H1 (cell line): ENCODE measurements around the gene ASB14. TPM values are rescaled to one million over a fixed set of nuclear protein-coding genes. Genes with fewer than 3 reads are reported as not detected.

ENCODE experiments used
- CTCF ChIA-PET: fragments of 300-600 bp; sonication (Branson Sonifier 250); formaldehyde crosslinking; loops from one replicate; lab custom pipeline; 2021; ENCODE audit not compliant: partially characterized antibody; lab: Charles Lee
- POLR2A ChIA-PET: fragments of 300-600 bp; sonication (Branson Sonifier 250); formaldehyde crosslinking; loops from one replicate; lab custom pipeline; 2021; ENCODE audit warnings: inconsistent platforms; ENCODE audit not compliant: partially characterized antibody; lab: Charles Lee
- DNase-seq, 2 experiments: peaks; one replicate each; pipeline versions ENCODE4 v3.0.0 to v3.0.0-alpha.2; 2010 to 2022; ENCODE audit warnings: low spot score in 2 of 2, low read depth in 1 of 2, mixed read lengths in 1 of 2
- FAIRE-seq: peaks from 2 replicates; lab custom pipeline; 2011; peaks lifted over from hg19 to GRCh38; lab: Jason Lieb, UNC
- H2AFZ ChIP-seq: 2 replicates; pipeline ENCODE4 v1.8.1; 2012; ENCODE audit warnings: low read length, inconsistent platforms
- H2AK5ac ChIP-seq: 2 replicates; pipeline ENCODE4 v1.6.1; 2013; ENCODE audit warnings: low read depth, low read length
- H2BK120ac ChIP-seq: replicated peaks from 2 replicates; pipeline ENCODE3; 2013; ENCODE audit warnings: low read depth, low read length, inconsistent platforms
- H2BK12ac ChIP-seq: 2 replicates; pipeline ENCODE4 v1.6.1; 2013; ENCODE audit warnings: low read depth, low read length
- H2BK15ac ChIP-seq: 2 replicates; pipeline ENCODE4 v1.6.1; 2013; ENCODE audit warnings: low read length
- H2BK20ac ChIP-seq: 2 replicates; pipeline ENCODE4 v1.6.1; 2013; ENCODE audit warnings: low read length
- H2BK5ac ChIP-seq: 2 replicates; pipeline ENCODE4 v1.6.1; 2013; ENCODE audit warnings: low read depth, low read length
- H3K14ac ChIP-seq: 2 replicates; pipeline ENCODE4 v1.6.1; 2013; ENCODE audit warnings: inconsistent platforms; ENCODE audit not compliant: insufficient read length
- H3K18ac ChIP-seq: 2 replicates; pipeline ENCODE4 v1.6.1; 2013; ENCODE audit warnings: low read length; ENCODE audit errors: extremely low read depth
- H3K23ac ChIP-seq: 2 replicates; pipeline ENCODE4 v1.6.1; 2013; ENCODE audit warnings: inconsistent platforms; ENCODE audit not compliant: insufficient read length
- H3K23me2 ChIP-seq: 2 replicates; pipeline ENCODE4 v1.6.1; 2013; ENCODE audit warnings: low read depth, low read length
- H3K27ac ChIP-seq: 2 replicates; pipeline ENCODE4 v1.6.1; 2011; ENCODE audit warnings: low read depth, low read length, inconsistent platforms
- H3K27me3 ChIP-seq, 4 experiments: replicated peaks in 1 of 4; 1 replicate in 1 of 4; 2 replicates in 3 of 4; pipeline versions ENCODE4 v1.6.1 to v1.8.1; 2011 to 2013; ENCODE audit warnings: low read length in 3 of 4, mild to moderate bottlenecking in 3 of 4, inconsistent platforms in 2 of 4, mixed read lengths in 2 of 4, moderate library complexity in 1 of 4; ENCODE audit not compliant: control insufficient read depth in 3 of 4, insufficient read depth in 3 of 4; ENCODE audit errors: extremely low read depth in 1 of 4
- H3K36me3 ChIP-seq, 4 experiments: 2 replicates each; pipeline versions ENCODE4 v1.6.1 to v1.8.1; 2011 to 2013; ENCODE audit warnings: mild to moderate bottlenecking in 4 of 4, low read length in 3 of 4, moderate library complexity in 2 of 4, control low read depth in 1 of 4, inconsistent platforms in 1 of 4; ENCODE audit not compliant: insufficient read depth in 4 of 4, control insufficient read depth in 2 of 4
- H3K4ac ChIP-seq: replicated peaks from 2 replicates; pipeline ENCODE3; 2013; ENCODE audit warnings: low read length, low read depth, mixed read lengths, inconsistent platforms; ENCODE audit not compliant: insufficient read length
- H3K4me1 ChIP-seq, 4 experiments: replicated peaks in 1 of 4; 1 replicate in 1 of 4; 2 replicates in 3 of 4; pipeline versions ENCODE4 v1.6.1 to v1.8.1; 2011 to 2013; ENCODE audit warnings: low read length in 3 of 4, inconsistent platforms in 2 of 4, mixed read lengths in 1 of 4; ENCODE audit not compliant: insufficient read depth in 4 of 4, control insufficient read depth in 3 of 4
- H3K4me2 ChIP-seq, 2 experiments: 2 replicates each; pipeline versions ENCODE4 v1.6.1 to v1.8.1; 2011 to 2013; ENCODE audit warnings: low read depth in 2 of 2, low read length in 2 of 2, control low read depth in 1 of 2, inconsistent platforms in 1 of 2, mild to moderate bottlenecking in 1 of 2; ENCODE audit not compliant: insufficient read depth in 1 of 2
- H3K4me3 ChIP-seq, 4 experiments: fragments of 200-600, 300-600 bp in 1 of 4; sonication (generic), shearing (Covaris generic), sonication (Bioruptor Twin) in 1 of 4; 2 replicates each; pipeline versions ENCODE4 v1.5.1 to v1.8.1; 2011 to 2016; ENCODE audit warnings: low read length in 4 of 4, low read depth in 3 of 4, control low read depth in 2 of 4, inconsistent platforms in 2 of 4, mild to moderate bottlenecking in 2 of 4, mixed read lengths in 1 of 4, moderate library complexity in 1 of 4; ENCODE audit not compliant: insufficient read depth in 2 of 4; ENCODE audit errors: extremely low read depth in 1 of 4
- H3K56ac ChIP-seq: replicated peaks from 2 replicates; pipeline ENCODE3; 2013; ENCODE audit warnings: low read depth, mild to moderate bottlenecking, mixed read lengths, low read length, inconsistent platforms; ENCODE audit not compliant: insufficient read length
- H3K79me1 ChIP-seq: 2 replicates; pipeline ENCODE4 v1.6.1; 2013; ENCODE audit warnings: low read depth, low read length, control low read depth
- H3K79me2 ChIP-seq, 2 experiments: 2 replicates each; pipeline versions ENCODE4 v1.6.1 to v1.8.1; 2012 to 2013; ENCODE audit warnings: low read length in 2 of 2, mild to moderate bottlenecking in 2 of 2, inconsistent platforms in 1 of 2; ENCODE audit not compliant: insufficient read depth in 2 of 2, control insufficient read depth in 1 of 2
- H3K9ac ChIP-seq, 4 experiments: replicated peaks in 1 of 4; 1 replicate in 1 of 4; 2 replicates in 3 of 4; pipeline versions ENCODE4 v1.6.1 to v1.8.1; 2011 to 2013; ENCODE audit warnings: low read depth in 3 of 4, low read length in 3 of 4, control low read depth in 2 of 4, mild to moderate bottlenecking in 2 of 4, moderate library complexity in 2 of 4, inconsistent platforms in 1 of 4; ENCODE audit errors: extremely low read depth in 1 of 4
- H3K9me3 ChIP-seq, 2 experiments: 2 replicates each; pipeline versions ENCODE4 v1.6.1 to v1.8.1; 2012 to 2013; ENCODE audit warnings: mild to moderate bottlenecking in 2 of 2, moderate library complexity in 2 of 2, control low read depth in 1 of 2, inconsistent platforms in 1 of 2, low read depth in 1 of 2, low read length in 1 of 2, mixed read lengths in 1 of 2; ENCODE audit not compliant: insufficient read depth in 2 of 2
- H4K20me1 ChIP-seq, 2 experiments: replicated peaks in 1 of 2; 2 replicates each; pipeline versions ENCODE3 to v1.8.1; 2011 to 2013; ENCODE audit warnings: inconsistent platforms in 2 of 2, low read length in 2 of 2, mild to moderate bottlenecking in 1 of 2; ENCODE audit not compliant: insufficient read depth in 2 of 2, control insufficient read depth in 1 of 2
- H4K5ac ChIP-seq: 2 replicates; pipeline ENCODE4 v1.6.1; 2013; ENCODE audit warnings: low read length, low read depth, mixed read lengths, inconsistent platforms; ENCODE audit not compliant: insufficient read length
- H4K8ac ChIP-seq: 2 replicates; pipeline ENCODE4 v1.8.0; 2013; ENCODE audit warnings: mild to moderate bottlenecking, moderate library complexity, low read length, inconsistent platforms; ENCODE audit not compliant: insufficient read depth; ENCODE audit errors: extremely low read depth
- H4K91ac ChIP-seq: replicated peaks from 2 replicates; pipeline ENCODE3; 2013; ENCODE audit warnings: low read length, mixed read lengths, inconsistent platforms; ENCODE audit not compliant: insufficient read length
- ATF3 ChIP-seq: IDR thresholded peaks from 2 replicates; pipeline ENCODE4 v1.6.1; 2011; ENCODE audit warnings: low read depth, mild to moderate bottlenecking, low read length; ENCODE audit not compliant: insufficient read depth
- E2F6 ChIP-seq: IDR thresholded peaks from 2 replicates; pipeline ENCODE4 v1.6.1; 2012; ENCODE audit warnings: inconsistent platforms
- MAFK ChIP-seq: IDR thresholded peaks from 2 replicates; pipeline ENCODE4 v1.6.1; 2012; ENCODE audit warnings: low read depth, mild to moderate bottlenecking, improper control_type of control experiment, low read length
- SP4 ChIP-seq: IDR thresholded peaks from 2 replicates; pipeline ENCODE4 v1.6.1; 2012; ENCODE audit warnings: low read length, inconsistent platforms
- YY1 ChIP-seq: IDR thresholded peaks from 2 replicates; pipeline ENCODE4 v1.6.1; 2011; ENCODE audit warnings: low read depth, mild to moderate bottlenecking, low read length
- WGBS, 2 experiments: shearing (Covaris generic) in 1 of 2; methylation state at CpG; one replicate each; pipeline versions ENCODE4 v1.1.6 to v1.1.7; 2013 to 2015; ENCODE audit warnings: low lambda C conversion rate in 2 of 2, mixed read lengths in 2 of 2, inconsistent platforms in 1 of 2, low coverage in 1 of 2, missing lambda C conversion rate in 1 of 2; ENCODE audit not compliant: insufficient replicate concordance in 2 of 2, insufficient coverage in 1 of 2, insufficient read length in 1 of 2; ENCODE audit errors: extremely low coverage in 1 of 2, missing lambda C conversion rate in 1 of 2; 5-methylcytosine and 5-hydroxymethylcytosine counted together
- polyA plus RNA-seq, 7 experiments: library from polyadenylated mRNA; depleted of rRNA in 3 of 7; stranded (reverse) in 5 of 7; unstranded in 2 of 7; fragments of >200 nt in 5 of 7; fragments of 200-250 nt in 2 of 7; gene quantifications; 1 replicate in 5 of 7; 2 replicates in 1 of 7; 4 replicates in 1 of 7; pipeline versions ENCODE4 v1.2.1 to v1.2.3, GENCODE V29; 2011 to 2013; ENCODE audit warnings: missing spikeins in 2 of 7, mixed read lengths in 2 of 7
- total RNA-seq: library from RNA; stranded (reverse); fragmentation: NEBNext Ultra II Directional; extraction: Animal tissue kit (Norgen Biotek cat#: 25700); gene quantifications from 2 replicates; pipeline ENCODE4 v1.2.1, GENCODE V29; 2021

The ASB14 gene
- total and polyA plus RNA-seq, 2 of the 8 experiments (the other 6 are each of a cell fraction or from before 2014, with no cell fraction given): not detected

- Histone ChIP-seq H3K27me3 (peaks cover 0 to 2% (median 0%) of the 10 kb centered on the region in 4 experiments; a peak in 1 of 7 replicates), H2BK20ac (no peak overlapping the region), H4K20me1 (peaks cover 2 to 3% of the 10 kb centered on the region in 2 experiments), H3K18ac (no peak overlapping the region), H2BK12ac (no peak overlapping the region), H3K4me3 (no peak overlapping the region), H3K56ac (no peak overlapping the region), H2BK5ac (no peak overlapping the region), H2BK120ac (no peak overlapping the region), H2AFZ (no peak overlapping the region), H3K9me3 (no peaks in the 10 kb centered on the region), H4K91ac (no peak overlapping the region), H3K4ac (no peak overlapping the region), H3K4me2 (no peak overlapping the region), H3K23me2 (peaks cover 5% of the 10 kb centered on the region; the same call in 1 of the 2 replicates), H3K79me2 (peaks cover 0 to 32% of the 10 kb centered on the region in 2 experiments; a peak in 2 of 4 replicates), H3K23ac (no peak overlapping the region), H4K8ac (no peak overlapping the region), H3K27ac (no peak overlapping the region), H2AK5ac (no peak overlapping the region), H2BK15ac (no peak overlapping the region), H3K9ac (no peak overlapping the region), H4K5ac (no peak overlapping the region), H3K79me1 (no peaks in the 10 kb centered on the region), H3K36me3 (no peaks in the 10 kb centered on the region), H3K4me1 (peaks cover 0 to 3% (median 1%) of the 10 kb centered on the region in 4 experiments; a peak in 2 of 7 replicates), H3K14ac (no peak overlapping the region)
- DNase-seq (no peak), FAIRE-seq (no peak)
- POLR2A ChIA-PET: no interaction called here
- TF ChIP-seq SP4 (no peak), ATF3 (no peak), YY1 (no peak), MAFK (no peak), E2F6 (no peak)
- 93% methylated on average over 2 of the region's 2 CpGs; no CpG with 5 or more reads in 1 of the 2 experiments for WGBS, 2 experiments
- CTCF ChIA-PET: no interaction called here
Observed at GRCh38 chr3:57230006-57230405, 62.5 kb downstream of the ASB14 start.
